BJ (cell line): ENCODE results near the gene FEM1A. TPM values are rescaled to one million over a fixed set of nuclear protein-coding genes. Genes with fewer than 3 reads are reported as not detected.

ENCODE experiments used
- CTCF ChIA-PET: fragments of 350-600 bp; formaldehyde crosslinking; extraction: SDS; loops from one replicate; lab custom pipeline; 2021; ENCODE audit warnings: antibody characterized with exemption, inconsistent platforms; lab: Yijun Ruan, JAX
- POLR2A ChIA-PET: fragments of 300-600 bp; sonication (Branson Sonifier 250); formaldehyde crosslinking; extraction: SDS; loops from one replicate; lab custom pipeline; 2021; ENCODE audit warnings: antibody characterized with exemption; lab: Charles Lee
- DNase-seq: peaks from one replicate; pipeline ENCODE4 v3.0.0-alpha.2; 2011; ENCODE audit warnings: low read depth
- H3K27me3 ChIP-seq: 2 replicates; pipeline ENCODE4 v1.6.0; 2011; ENCODE audit warnings: low read length; ENCODE audit not compliant: control insufficient read depth, insufficient read depth
- H3K36me3 ChIP-seq: 2 replicates; pipeline ENCODE4 v1.5.1; 2011; ENCODE audit warnings: low read length; ENCODE audit not compliant: control insufficient read depth, insufficient read depth
- H3K4me3 ChIP-seq: 2 replicates; pipeline ENCODE4 v1.5.1; 2011; ENCODE audit warnings: low read depth, mild to moderate bottlenecking, control low read depth, low read length
- CTCF ChIP-seq: IDR thresholded peaks from 2 replicates; pipeline ENCODE4 v1.5.1; 2011; ENCODE audit warnings: low read depth, mild to moderate bottlenecking, control low read depth, inconsistent platforms, low read length, moderate library complexity; ENCODE audit not compliant: insufficient read depth
- polyA plus RNA-seq: library from polyadenylated mRNA; depleted of rRNA; stranded (reverse); fragments of >200 nt; gene quantifications from 2 replicates; pipeline ENCODE4 v1.2.3, GENCODE V29; 2011

FEM1A gene
- polyA plus RNA-seq, 1 experiment: 5.6 TPM

GRCh38 chr19:4748185-4748584 lies 43.3 kb upstream of the FEM1A start:
- CTCF ChIA-PET: interaction anchor here (2.9 kb wide), 1 partner anchor 16 kb away, joined by 12 read pairs; no protein-coding TSS in a partner anchor
- TF ChIP-seq CTCF: no peak
- POLR2A ChIA-PET: no interaction called here

GRCh38 chr19:4748589-4748988 lies 42.9 kb upstream of the FEM1A start:
- ChIA-PET POLR2A (no interaction called here), CTCF (no interaction called here)
- Histone ChIP-seq H3K4me3 (no peak overlapping the region), H3K36me3 (no peaks in the 10 kb centered on the region), H3K27me3 (peaks cover 7% of the 10 kb centered on the region)
- DNase-seq: no peak
- no peak for TF ChIP-seq CTCF

More at GRCh38 chr19:4748185-4748584, 43.3 kb upstream of the FEM1A start:
- Histone ChIP-seq H3K4me3 (no peak overlapping the region), H3K36me3 (no peaks in the 10 kb centered on the region), H3K27me3 (peaks cover 7% of the 10 kb centered on the region)
- no peak for DNase-seq

- ChIA-PET POLR2A (no interaction called here), CTCF (interaction anchor here (0.6 kb wide), 1 partner anchor 283 kb away, joined by 3 read pairs; no protein-coding TSS in a partner anchor)
- Histone ChIP-seq H3K27me3 (peaks cover 7% of the 10 kb centered on the region), H3K4me3 (no peak overlapping the region), H3K36me3 (no peaks in the 10 kb centered on the region)
- no peak for TF ChIP-seq CTCF
- no peak for DNase-seq
Measured at GRCh38 chr19:4749870-4750590, 41.5 kb upstream of the FEM1A start.

GRCh38 chr19:4754248-4754647 lies 37.3 kb upstream of the FEM1A start:
- DNase-seq: no peak

More at GRCh38 chr19:4754248-4754647, 37.3 kb upstream of the FEM1A start:
- Histone ChIP-seq H3K4me3 (no peak overlapping the region), H3K36me3 (no peaks in the 10 kb centered on the region), H3K27me3 (peaks cover 3% of the 10 kb centered on the region; the same call in 1 of the 2 replicates)
- TF ChIP-seq CTCF: no peak
- ChIA-PET CTCF (interaction anchor here (4.0 kb wide), 1 partner anchor 37 kb away, joined by 12 read pairs; the partner anchor contains the start of gene FEM1A), POLR2A (no interaction called here)
